Fibroblast of gingiva (primary cell): ENCODE results near the gene UBAP1.
"Not testable (repeated sequence)": the region's sequence is repeated elsewhere in the genome, so short reads cannot be mapped to it uniquely, and the experiment has no call there.

Experiments
- DNase-seq: peaks from one replicate; pipeline ENCODE4 v3.0.0-alpha.2; 2011; ENCODE audit warnings: low read depth

UBAP1 gene

DNA sequence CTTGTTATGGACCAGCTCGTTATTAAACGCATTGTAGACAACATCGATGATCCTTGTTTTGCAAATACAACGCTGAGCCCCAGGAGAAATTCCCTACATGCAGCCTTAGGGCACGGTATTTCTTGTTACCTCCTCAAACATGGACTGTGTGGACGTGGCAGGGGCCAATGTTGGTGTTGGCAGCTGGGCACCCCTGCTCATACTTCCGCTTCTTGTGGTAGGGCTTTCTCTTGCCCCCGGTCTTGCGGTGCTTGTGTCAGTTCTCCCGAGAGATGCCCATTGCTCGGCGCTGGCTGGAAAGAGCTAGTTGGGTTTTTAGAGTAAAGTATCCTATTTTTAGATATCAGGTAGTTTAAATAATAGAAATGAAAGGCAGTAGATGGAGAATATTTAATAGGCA, 45.5 kb downstream of the UBAP1 start:
- no peak for DNase-seq

DNA sequence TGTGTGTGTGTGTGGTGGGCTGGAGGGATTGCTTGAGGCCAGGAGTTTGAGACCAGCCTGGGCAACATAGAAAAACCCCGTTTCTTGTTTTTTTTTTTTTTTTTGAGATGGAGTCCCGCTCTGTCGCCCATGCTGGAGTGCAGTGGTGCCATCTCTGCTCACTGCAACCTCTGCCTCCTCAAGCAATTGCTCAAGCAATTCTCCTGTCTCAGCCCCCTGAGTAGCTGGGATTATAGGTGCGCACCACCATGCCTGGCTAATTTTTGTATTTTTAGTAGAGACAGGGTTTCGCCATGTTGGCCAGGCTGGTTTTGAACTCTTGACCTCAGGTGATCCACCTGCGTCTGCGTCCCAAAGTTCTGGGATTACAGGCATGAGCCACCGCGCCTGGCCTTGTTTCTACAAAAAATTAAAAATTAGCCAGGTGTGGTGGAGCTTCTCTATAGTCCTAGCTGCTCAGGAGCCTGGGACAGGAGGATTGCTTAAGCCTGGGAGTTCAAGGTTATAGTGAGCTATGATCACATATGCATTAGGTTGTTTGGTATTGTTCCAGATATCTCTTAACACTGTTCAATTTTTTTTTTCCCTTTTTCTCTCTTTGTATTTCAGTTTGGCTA, 47.4 kb downstream of the UBAP1 start:
- DNase-seq = not testable (repeated sequence)

DNA sequence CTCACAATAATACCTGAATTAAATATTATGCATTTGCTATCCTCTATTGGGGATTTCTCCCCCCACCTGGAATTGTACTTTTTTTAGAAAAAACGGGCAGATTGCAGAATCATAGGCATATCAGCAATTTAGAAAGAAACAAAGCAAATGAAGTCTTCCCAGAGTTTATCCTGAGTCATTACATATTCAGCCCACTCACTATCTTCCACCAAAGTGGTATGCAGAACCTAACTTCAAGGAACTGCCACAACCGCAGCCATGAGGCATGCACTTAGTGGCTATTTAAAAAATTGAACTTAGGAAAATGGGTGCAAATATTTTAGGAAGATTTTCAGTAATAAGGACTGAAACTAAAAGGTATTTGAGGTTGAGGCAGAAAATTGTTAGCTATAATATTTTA, 48.6 kb downstream of the UBAP1 start:
- DNase-seq = no peak

DNA sequence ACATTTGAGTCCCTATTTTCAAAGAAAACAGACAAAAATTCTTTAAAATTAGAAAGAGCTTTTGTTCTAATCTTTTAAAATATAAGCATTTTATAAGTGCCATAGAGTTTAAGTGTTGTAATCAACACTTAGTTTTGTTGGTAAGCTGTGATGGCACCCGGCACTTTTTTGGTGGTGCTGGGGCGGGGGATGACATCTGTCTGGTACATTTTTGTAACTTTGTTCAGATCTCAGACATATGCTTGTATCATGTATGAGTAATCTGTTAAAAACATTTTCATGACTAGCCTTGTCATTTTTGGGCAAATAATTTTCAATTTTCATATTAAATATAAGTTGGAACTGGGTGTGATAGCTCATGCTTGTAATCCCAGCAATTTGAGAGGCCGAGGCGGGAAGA, 51.7 kb downstream of the UBAP1 start:
- no peak for DNase-seq

DNA sequence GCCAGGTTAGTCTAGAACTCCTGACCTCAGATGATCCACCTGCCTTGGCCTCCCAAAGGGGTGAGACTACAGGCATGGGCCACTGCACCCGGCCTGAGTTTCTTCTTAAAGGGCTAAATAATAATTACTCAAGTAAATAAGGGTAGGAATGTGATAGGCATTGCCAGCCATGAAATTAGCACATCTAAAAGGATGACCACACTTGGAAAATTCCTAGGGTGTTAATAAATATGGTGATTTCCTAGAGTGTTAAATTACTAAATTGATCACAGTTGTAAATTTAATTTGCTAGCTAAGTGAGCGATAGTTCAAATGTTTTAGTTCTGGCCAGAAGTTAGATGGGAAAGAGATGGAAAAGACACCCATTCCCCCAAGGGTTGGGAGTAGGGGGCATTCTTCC, 53.4 kb downstream of the UBAP1 start:
- DNase-seq = no peak

DNA sequence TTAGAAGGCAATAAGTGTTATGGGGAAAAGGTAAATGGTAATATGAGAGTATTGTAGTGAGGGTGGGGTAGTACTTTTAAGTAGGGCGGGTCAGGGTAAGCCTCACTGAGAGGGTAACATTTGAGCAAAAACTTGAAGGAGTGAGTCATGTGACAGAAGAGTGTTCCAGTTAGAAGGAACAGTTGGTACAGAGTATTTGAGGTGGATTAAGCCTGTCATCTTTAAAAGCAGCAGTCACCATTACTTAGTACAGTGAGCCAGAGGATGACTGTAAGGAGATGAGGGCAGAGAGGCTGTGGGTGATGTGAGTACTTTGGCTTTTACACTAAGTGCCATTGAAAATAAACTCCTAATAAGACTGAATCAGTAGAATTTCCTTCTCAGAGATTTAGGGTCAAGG, 54.8 kb downstream of the UBAP1 start:
- no peak for DNase-seq

DNA sequence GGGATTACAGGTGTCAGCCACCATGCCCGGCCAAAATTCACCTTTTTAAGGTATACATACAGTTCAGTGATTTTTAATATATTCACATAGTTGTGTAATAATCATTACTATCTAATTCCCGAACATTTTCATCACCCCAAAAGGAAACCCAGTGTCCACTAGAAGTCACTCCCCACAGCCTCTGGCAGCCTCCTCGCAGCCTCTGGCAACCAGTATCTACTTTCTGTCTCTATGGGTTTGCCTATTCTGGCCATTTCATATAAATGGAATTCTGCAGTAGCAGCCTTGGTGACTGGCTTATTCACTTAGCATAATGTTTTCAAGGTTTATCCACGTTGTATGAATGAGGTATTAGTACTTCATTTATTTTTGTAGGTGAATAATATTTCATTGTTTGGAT, 59.0 kb downstream of the UBAP1 start:
- DNase-seq = no peak

DNA sequence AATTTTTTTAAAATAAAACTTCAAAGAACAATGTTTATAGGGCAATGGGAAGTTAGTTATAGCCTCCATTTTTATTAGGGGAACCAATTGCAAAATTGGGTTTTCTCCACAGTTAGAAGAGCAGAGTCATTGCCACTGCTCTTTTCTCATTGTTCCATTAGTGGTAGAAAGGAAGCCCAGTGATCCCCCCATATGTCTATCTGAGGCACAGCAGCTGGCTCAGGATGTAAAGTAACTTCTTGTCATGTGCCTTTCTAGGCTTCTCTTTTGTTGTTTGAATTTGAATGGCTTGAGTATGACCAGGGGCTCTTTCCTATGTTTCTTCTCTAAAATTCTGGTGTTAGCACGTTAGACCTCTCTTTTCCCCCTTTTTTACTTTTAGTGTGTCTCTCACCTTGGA, 61.2 kb downstream of the UBAP1 start:
- DNase-seq = no peak

DNA sequence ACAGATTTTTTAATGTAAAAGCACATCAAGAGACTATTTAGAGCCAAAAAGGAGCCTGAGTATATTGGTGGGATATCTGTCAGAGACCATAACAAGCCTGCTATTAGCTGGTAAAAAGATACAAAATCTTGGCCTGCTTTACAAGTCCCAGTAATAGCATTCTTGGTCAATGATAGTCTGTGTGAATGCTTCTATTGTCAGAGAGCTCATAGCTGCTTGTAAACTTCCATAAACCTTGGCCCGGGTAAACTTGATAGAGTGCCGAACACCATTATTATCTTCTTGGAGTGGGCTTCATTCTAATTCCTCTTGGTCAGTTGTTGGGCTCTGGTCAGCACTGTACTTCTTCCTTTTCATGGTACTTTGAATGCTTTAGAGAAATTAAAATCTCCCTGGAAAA, 64.0 kb downstream of the UBAP1 start:
- no peak for DNase-seq

DNA sequence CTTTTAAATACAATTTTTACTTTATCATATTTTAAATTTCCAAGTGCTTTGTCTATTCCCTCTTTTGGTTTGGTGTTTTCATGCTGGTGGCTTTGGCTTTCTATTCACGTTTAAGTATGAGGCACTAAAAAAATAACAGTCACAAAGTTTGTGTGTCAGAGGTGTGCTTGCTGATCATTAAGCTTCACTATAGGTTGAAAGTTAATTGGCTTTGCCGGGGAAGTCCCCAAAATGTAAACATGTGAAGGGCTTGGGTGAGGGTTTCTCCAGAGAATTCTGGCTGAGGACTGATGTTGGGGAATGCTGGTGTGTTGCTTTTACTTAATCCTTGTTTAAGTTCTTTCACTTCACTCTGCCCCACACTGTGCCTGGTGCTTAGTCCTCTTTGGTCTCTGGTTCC, 66.4 kb downstream of the UBAP1 start:
- not testable (repeated sequence) for DNase-seq

DNA sequence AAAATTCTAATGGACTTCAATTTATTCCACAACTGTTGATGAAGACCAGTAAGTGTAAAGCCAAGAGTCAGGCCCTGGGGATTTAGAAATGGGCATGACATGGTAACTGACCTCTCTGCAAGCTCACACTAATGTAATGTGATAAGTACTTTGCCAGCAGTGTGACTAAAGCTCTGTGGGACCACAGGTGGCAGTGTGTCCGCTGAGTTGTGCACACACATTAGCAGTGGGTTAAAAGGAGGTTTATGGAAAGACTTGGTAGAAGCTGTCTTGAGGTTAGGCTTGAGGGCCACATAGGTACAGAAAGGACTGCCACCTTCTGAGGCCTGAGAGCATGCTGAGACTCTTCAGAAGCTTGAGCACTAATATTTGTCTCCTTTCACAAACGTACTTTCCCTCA, 67.6 kb downstream of the UBAP1 start:
- no peak for DNase-seq

DNA sequence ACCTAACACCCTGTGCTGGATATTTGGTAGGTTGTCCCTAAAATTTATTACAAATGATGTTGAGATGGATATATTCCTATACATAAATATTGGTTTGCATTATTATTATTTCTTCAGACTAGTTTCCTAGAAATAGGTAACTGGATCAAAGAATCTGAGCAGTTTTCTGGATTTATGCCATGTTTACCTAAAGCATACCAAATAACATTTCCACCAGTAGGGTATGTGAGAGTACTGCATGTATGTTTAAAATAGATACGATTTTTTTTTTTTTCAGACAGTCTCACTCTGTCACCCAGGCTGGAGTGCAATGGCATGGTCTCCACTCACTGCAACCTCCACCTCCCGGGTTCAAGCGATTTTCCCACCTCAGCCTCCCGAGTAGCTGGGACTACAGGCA, 68.9 kb downstream of the UBAP1 start:
- not testable (repeated sequence) for DNase-seq

DNA sequence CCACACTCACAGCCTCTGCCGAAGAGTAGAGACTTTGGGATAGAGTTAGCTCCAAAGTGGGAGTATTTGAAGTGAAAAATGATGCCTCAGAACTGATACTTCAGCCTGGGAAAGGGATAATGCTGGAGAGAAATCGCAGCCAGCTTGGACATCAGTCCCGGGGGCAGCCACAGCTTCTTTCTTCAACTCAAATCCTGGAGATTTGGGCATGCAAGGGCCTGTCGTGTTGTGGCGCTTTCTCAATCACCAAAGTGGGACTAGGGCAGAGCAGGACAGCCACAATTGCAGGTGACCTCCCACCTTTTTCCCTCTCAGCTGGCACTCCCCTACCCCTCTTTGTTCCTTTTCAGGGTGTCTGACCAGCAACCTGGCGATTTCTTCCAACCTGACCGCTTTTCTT, 70.4 kb downstream of the UBAP1 start:
- DNase-seq = no peak

DNA sequence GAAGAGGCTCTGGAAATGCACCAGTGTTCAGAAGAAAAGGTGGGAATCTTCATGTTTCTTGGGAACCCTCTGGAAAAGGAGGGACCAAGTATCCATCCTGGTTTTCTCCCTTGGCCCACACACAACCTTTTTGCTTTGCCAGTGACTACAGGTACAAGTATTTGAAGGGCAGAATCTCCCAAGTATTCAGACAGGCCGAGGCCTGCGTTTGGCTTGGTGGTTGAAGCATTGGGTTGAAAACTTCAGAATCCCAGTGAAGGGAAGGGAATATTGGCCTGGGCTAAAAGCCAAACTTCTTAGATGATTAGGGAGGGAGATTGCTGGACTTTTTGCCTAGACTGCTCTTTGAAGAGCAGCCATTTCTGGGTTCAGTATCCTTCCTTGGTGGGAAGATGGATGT, 71.9 kb downstream of the UBAP1 start:
- no peak for DNase-seq

DNA sequence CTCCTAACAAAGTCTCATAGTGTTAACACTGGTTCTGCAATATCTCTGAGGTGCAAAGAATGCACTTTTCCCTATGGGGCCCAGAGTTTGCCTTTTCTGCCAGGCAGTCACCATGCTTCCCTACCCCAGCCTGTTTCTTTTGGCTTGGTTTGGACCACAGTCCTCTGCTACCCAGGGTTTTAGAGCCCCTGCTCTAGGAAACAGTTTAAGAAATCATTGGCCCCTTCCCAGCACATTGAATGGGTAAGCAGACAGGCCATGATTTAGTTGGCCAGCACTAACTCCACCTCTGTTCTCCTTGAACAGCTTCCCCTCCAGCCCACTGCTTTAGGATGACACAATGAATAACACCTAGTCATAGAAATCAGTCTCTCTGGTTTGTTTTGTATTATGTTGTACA, 73.2 kb downstream of the UBAP1 start:
- DNase-seq = peak; percentile 54

DNA sequence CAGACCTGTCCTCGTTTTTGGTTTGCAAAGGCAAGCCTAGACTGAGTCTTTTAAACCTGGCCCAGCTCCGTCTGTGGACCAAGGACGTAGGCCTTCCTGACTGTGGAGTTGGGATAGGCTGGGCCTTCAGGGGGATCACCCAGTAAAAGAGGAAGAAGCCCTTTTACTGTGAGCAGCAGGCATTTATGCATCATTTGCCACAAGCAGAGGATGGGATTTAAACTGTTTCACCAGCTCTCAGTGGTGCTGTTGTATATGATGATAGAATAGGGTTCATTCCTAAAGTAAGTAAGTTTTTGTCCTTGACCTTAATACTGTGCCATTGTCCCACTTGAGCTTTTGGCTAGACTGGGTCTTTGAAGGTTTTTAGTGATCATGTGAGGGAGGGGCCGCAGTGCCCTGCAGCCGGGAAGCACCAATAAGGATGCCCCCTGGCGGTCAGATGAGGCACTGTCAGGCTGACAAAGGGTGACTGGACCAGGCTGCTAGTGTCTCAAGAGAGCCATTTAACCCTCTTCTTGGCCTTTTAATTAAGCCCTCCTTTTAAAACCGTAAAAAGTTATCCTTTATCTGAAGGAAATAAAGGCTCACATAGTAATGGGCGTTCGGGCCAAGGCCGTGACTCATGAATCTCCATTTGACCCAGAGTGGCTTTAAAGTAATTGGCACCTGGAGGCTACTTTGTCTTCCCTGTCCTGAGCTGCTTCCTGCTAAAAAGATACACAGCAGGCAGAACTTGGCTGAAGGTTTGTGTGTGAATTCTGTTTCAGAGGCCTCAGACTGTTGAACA, 74.0 kb downstream of the UBAP1 start:
- peak; percentile 48 for DNase-seq

DNA sequence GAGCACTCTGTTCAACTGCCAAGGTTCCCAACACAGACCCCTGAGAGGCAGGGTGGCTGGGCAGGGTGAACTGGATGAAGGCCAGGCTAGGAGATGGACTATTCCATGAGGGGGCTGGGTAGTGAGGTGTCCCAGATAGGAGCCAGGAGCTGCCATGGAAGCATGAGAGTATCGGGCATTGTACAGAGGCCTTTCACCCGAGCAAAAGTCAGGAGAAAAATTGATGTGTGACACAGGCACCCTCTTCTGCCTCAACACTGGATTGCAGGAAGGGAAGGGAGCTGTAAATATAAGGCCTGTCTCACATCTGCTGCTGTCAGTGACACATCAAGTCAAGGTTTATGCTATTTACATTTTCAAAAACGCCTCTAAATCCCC, 74.6 kb downstream of the UBAP1 start:
- peak; percentile 58 for DNase-seq

DNA sequence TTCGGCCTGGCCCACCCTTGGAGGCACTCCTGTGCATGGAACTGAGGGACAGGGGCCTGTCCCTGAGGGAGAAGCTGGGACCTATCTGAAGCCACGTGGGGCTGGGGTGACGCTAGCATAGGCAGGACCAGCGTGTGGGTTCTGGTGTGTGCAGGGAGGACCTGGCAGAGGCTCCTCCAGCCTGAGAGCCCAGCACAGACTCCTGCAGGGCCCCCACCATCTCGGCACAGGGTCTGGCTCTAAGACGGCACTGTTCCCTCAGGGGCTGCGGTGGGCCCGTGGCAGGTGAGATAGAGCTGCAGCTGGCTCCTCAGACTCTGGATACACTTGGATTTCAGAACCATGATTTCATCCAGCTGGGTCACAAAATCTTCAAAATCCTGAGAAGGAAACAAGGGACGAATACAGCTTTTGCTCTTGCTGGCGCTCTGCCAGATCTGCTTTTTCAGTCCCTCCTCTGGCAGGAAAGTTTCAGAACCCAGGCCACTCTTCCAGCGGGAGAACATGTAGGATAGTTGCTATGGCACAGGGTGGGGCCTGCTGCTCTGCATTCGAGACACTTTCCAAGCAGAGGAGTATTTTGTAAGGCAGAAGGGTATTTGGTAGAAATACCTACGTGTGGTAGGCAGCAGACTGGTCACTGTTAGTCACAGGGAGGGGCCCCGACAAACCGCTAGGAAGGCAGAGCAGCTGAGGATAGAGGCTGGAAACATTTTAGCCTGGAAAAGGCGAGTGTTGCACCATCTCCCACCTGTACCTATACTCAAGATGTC, 75.5 kb downstream of the UBAP1 start:
- peak; percentile 60 for DNase-seq

DNA sequence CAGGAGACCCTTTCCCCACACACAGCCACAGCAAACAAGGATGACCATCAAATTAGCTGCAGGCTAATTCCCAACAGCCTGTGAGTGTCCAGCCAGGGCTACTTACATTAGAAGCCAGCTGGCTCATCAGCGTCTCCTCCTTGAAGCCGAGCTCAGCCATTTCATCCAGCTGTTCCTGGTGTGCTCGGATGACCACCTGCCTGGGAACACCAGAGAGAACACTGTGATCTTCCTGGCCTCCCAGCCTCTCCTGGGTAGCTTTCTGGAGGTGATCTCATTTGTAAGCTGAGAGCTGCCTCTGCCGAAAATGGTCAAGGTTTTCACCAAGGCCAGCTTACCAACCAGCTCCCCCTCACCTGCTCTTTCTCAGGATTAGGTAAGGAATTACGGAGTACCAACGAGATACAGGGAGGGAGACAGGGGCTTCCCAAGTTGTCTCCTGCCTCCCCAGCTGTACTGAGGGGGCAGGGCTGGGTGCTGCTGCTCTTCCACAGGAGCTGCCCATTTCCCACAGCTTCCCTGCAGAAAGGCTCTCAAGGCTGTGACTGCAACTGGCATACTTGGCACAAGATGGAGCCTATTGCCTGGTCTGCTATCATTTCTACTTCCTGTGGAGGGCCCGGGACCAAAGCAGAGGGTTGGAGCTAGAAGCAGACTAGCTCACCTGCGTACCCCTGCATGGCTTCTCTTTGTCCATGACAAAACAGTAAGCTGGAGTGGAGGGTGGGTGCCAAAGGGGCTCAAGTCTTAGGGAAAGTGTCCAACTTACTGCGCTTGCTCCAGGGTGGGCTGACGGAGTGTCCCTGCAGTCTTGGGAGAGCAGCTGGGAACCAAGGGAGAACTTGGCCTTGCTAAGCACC, 76.4 kb downstream of the UBAP1 start:
- peak; percentile 35 for DNase-seq

DNA sequence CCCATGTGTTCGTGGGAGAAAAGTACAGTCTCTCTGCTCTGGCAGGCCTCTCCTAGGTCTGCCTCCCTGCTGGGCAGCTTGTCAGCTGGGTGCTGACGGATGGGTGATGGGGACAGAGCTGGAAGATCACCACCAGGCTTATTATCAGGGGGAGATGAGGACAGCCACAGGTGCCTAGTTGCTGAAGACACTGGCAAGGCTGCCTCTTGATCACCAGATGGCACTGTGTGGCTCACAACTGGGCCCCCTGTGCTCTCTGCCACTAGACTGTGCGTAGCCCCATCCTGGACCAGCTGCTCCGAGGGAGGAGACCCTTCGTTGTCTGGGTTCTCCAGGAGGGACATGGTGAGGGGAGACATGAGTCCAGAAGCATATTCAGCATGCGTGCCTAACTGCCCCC, 77.3 kb downstream of the UBAP1 start:
- DNase-seq = peak; percentile 15

DNA sequence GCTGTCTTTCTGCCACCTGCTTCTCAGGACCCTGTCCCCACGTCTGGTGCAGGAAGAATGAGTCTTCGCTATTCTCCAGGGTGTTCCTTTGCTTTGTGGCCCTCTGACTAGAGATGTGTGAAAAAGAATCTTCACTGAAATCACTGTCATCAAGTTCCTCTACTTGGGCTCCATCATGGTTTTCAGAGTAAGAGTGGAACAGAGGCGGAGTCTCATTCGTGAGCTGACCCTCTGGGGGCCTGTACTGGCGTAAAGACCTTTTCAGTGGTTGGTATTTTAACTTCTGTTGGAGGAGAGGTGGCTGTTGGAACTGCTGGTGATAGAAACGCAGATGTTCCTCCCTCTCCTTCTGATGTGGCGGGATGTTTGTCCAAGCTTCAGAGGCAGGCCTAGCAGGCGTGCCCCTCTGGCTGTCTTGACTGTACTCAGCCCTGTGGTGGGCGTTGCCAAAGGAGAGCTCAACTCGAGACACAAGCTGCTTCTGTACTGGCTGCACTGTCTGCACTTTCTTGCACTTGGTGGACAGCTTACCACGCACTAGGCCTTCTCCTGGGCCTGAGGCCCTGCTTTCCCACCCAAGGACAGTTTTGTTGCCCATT, 78.2 kb downstream of the UBAP1 start:
- DNase-seq = no peak

DNA sequence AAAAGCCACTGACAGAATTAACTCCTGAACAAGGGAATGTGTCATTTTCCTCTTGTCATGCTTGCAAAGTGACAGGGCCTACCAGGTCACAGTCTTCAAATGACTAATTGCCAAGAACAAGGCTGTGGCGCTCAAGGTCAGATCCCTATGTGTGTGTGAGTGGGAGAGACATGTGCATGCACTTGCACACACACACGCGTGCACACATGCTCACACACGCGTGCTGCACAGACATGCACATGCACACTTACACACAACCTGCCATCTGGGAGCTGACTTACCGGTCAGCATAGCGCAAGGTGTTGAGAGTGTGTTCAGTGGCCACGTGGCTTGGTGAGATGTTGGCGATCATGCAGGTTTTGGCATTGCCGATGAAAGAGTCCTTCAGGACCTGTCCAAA, 80.5 kb downstream of the UBAP1 start:
- DNase-seq = no peak
